GM23248 (cell line): ENCODE results near the gene FBXO27. TPM values are rescaled to one million over a fixed set of nuclear protein-coding genes. Genes with fewer than 3 reads are reported as not detected.

ENCODE experiments used
- DNase-seq: peaks from one replicate; pipeline ENCODE4 v3.0.0-alpha.2; 2015
- H2AFZ ChIP-seq: fragments of 200-600 bp; sonication (generic); 2 replicates; pipeline ENCODE4 v1.6.1; 2016; ENCODE audit warnings: antibody characterized with exemption
- H3F3A ChIP-seq: fragments of 200-600 bp; sonication (generic); 2 replicates; pipeline ENCODE4 v1.6.1; 2016; ENCODE audit warnings: mild to moderate bottlenecking, antibody characterized with exemption, mixed run types; ENCODE audit not compliant: insufficient read depth
- H3K27ac ChIP-seq: fragments of 200-600 bp; sonication (generic); 2 replicates; pipeline ENCODE4 v1.5.1; 2016; ENCODE audit warnings: mild to moderate bottlenecking
- H3K27me3 ChIP-seq: fragments of 200-600 bp; sonication (generic); replicated peaks from 2 replicates; pipeline ENCODE4 v1.6.1; 2016; ENCODE audit warnings: mild to moderate bottlenecking; ENCODE audit not compliant: insufficient read depth
- H3K36me3 ChIP-seq: fragments of 200-600 bp; sonication (generic); 2 replicates; pipeline ENCODE4 v1.6.1; 2016; ENCODE audit warnings: low read depth, mild to moderate bottlenecking
- H3K4me1 ChIP-seq: fragments of 200-600 bp; sonication (generic); 2 replicates; pipeline ENCODE4 v1.6.1; 2016; ENCODE audit warnings: mild to moderate bottlenecking; ENCODE audit not compliant: insufficient read depth
- H3K4me2 ChIP-seq: fragments of 200-600 bp; sonication (generic); one replicate; pipeline ENCODE4 v1.6.1; 2016; ENCODE audit warnings: mild to moderate bottlenecking; ENCODE audit not compliant: unreplicated experiment
- H3K4me3 ChIP-seq: fragments of 200-600 bp; sonication (generic); 2 replicates; pipeline ENCODE4 v1.5.1; 2016; ENCODE audit warnings: mild to moderate bottlenecking
- H3K79me2 ChIP-seq: fragments of 200-600 bp; sonication (generic); 2 replicates; pipeline ENCODE4 v1.6.1; 2016; ENCODE audit warnings: mild to moderate bottlenecking; ENCODE audit not compliant: insufficient read depth
- H3K9ac ChIP-seq: fragments of 200-600 bp; sonication (generic); 2 replicates; pipeline ENCODE4 v1.6.1; 2016; ENCODE audit warnings: mild to moderate bottlenecking
- H3K9me2 ChIP-seq: fragments of 200-600 bp; sonication (generic); 2 replicates; pipeline ENCODE4 v1.6.1; 2016; ENCODE audit warnings: mixed run types, mild to moderate bottlenecking, moderate library complexity; ENCODE audit not compliant: insufficient read depth
- H3K9me3 ChIP-seq: fragments of 200-600 bp; sonication (generic); one replicate; pipeline ENCODE4 v1.6.1; 2017; ENCODE audit warnings: low read depth
- H4K20me1 ChIP-seq: fragments of 200-600 bp; sonication (generic); 2 replicates; pipeline ENCODE4 v1.6.0; 2016; ENCODE audit not compliant: insufficient read depth
- EZH2 ChIP-seq: fragments of 200-600 bp; sonication (generic); IDR thresholded peaks from 2 replicates; pipeline ENCODE4 v1.6.1; 2018; ENCODE audit warnings: antibody characterized with exemption, mild to moderate bottlenecking; ENCODE audit not compliant: insufficient read depth, poor library complexity, severe bottlenecking
- EZH2phosphoT487 ChIP-seq: fragments of 200-600 bp; sonication (generic); IDR thresholded peaks from 2 replicates; pipeline ENCODE4 v1.6.1; 2018; ENCODE audit warnings: antibody characterized with exemption, moderate library complexity, mild to moderate bottlenecking, low read depth; ENCODE audit not compliant: insufficient read depth
- WGBS, 2 experiments: methylation state at CpG; one replicate each; pipeline ENCODE4 v1.1.6; 2015 to 2017; ENCODE audit warnings: low lambda C conversion rate in 2 of 2, low coverage in 1 of 2; ENCODE audit errors: missing lambda C conversion rate in 2 of 2; 5-methylcytosine and 5-hydroxymethylcytosine counted together
- in situ Hi-C: fragments of 300-500 bp; cut with MboI; formaldehyde crosslinking; loops from 2 replicates; pipeline ENCODE4 v1.15.0; 2020
- polyA plus RNA-seq: library from polyadenylated mRNA; unstranded; fragments of >200 nt; fragmentation: Nextera tagmentation; extraction: Ambion mirVana; gene quantifications from 2 replicates; pipeline ENCODE4 v1.2.1, GENCODE V29; 2016
- total RNA-seq: library from RNA; depleted of rRNA; stranded (reverse); fragments of >200 nt; shearing (Covaris generic); gene quantifications from 2 replicates; pipeline ENCODE4 v1.2.3, GENCODE V29; 2014

The FBXO27 gene
- total and polyA plus RNA-seq, 2 experiments from 2014 or later = 0.54 to 4.0 TPM

DNA sequence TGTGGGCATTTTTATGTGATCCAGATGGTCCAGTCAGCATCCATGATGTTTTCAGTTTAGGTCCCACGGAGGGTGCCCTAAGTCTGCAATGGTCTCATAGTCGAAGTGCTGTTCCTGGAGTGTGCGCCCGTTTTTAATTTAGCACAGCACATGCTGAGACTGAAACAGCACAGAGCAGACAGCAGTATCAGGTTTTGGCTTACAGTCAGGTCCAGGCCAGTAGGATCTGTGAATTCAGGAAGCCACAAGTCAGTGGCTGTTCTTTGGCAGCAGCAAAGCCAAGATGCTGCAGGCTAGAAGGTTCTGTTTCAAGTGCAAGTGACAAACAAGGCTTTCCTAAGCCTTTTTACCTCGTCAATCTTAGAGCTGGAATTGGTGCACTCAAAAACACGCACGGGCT lies 18.3 kb downstream of the FBXO27 start:
- 50 to 55% methylated on average over 7 of the region's 7 CpGs for WGBS, 2 experiments
- no peak for TF ChIP-seq EZH2
- no peak for TF ChIP-seq EZH2phosphoT487
- no peak overlapping the region for H2AFZ ChIP-seq
- H3K27me3 ChIP-seq = peaks cover 14% of the 10 kb centered on the region
- no peaks in the 10 kb centered on the region for H3F3A ChIP-seq
- no peaks in the 10 kb centered on the region for H3K9me3 ChIP-seq
- no peak overlapping the region for H3K4me2 ChIP-seq
- no peaks in the 10 kb centered on the region for H4K20me1 ChIP-seq
- H3K79me2 ChIP-seq = no peaks in the 10 kb centered on the region
- no peak overlapping the region for H3K27ac ChIP-seq
- no peak for DNase-seq
- H3K4me1 ChIP-seq = no peaks in the 10 kb centered on the region
- no peaks in the 10 kb centered on the region for H3K36me3 ChIP-seq
- H3K9me2 ChIP-seq = no peaks in the 10 kb centered on the region
- in situ Hi-C loops = no loop called here
- no peak overlapping the region for H3K9ac ChIP-seq
- H3K4me3 ChIP-seq = no peak overlapping the region

DNA sequence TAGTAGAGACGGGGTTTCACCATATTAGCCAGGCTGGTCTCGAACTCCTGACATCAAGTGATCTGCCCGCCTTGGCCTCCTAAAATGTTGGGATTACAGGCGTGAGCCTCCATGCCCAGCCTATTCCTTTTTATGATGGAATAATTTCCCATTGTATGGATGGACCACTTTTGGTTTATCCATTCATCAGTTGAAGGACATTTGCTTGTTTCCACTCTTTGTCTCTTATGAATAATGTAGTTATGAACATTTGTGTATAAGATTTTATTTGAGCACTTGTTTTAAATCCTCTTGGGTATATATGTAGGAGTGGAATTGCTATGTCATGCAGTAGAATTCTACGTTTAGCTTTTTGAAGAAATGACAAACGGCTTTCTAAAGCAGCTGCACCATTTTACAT lies 23.3 kb downstream of the FBXO27 start:
- TF ChIP-seq EZH2 = no peak
- TF ChIP-seq EZH2phosphoT487 = no peak
- no peaks in the 10 kb centered on the region for H3K36me3 ChIP-seq
- no peaks in the 10 kb centered on the region for H3K4me1 ChIP-seq
- H3K4me2 ChIP-seq = no peak overlapping the region
- in situ Hi-C loops = no loop called here
- no peaks in the 10 kb centered on the region for H3K79me2 ChIP-seq
- WGBS, 2 experiments = 57 to 70% methylated on average over 6 of the region's 6 CpGs
- H4K20me1 ChIP-seq = no peaks in the 10 kb centered on the region
- no peaks in the 10 kb centered on the region for H3K9me2 ChIP-seq
- H3K27me3 ChIP-seq = peaks cover 7% of the 10 kb centered on the region
- H3K4me3 ChIP-seq = no peak overlapping the region
- no peaks in the 10 kb centered on the region for H3F3A ChIP-seq
- no peak overlapping the region for H3K27ac ChIP-seq
- no peaks in the 10 kb centered on the region for H3K9me3 ChIP-seq
- H2AFZ ChIP-seq = no peak overlapping the region
- no peak overlapping the region for H3K9ac ChIP-seq
- DNase-seq = no peak

DNA sequence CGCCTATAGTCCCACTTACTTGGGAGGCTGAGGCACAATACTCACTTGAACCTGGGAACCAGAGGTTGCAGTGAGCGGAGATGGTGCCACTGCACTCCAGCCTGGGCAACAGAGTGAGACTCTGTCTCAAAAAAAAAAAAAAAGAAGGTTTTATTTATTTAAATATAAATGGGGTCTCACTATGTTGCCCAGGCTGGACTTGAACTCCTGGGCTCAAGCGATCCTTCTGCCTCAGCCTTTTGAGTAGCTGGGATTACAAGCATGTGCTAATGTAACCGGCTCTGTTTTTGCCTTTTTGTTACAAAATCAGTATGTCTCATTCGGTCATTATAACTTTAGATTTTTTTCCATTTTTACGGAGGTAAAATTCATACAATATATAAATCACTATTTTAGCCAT lies 24.2 kb downstream of the FBXO27 start:
- TF ChIP-seq EZH2 (no peak), EZH2phosphoT487 (no peak)
- in situ Hi-C loops = no loop called here
- no peaks in the 10 kb centered on the region for H3K9me3 ChIP-seq
- H3K4me1 ChIP-seq = no peaks in the 10 kb centered on the region
- no peaks in the 10 kb centered on the region for H3K9me2 ChIP-seq
- no peak for DNase-seq
- H3K27me3 ChIP-seq = peaks cover 7% of the 10 kb centered on the region
- H3K36me3 ChIP-seq = no peaks in the 10 kb centered on the region
- no peak overlapping the region for H2AFZ ChIP-seq
- WGBS, 2 experiments = 81 to 82% methylated on average over 6 of the region's 6 CpGs
- H3F3A ChIP-seq = no peaks in the 10 kb centered on the region
- no peaks in the 10 kb centered on the region for H3K79me2 ChIP-seq
- H3K4me2 ChIP-seq = no peak overlapping the region
- H3K27ac ChIP-seq = no peak overlapping the region
- H3K4me3 ChIP-seq = no peak overlapping the region
- no peak overlapping the region for H3K9ac ChIP-seq
- no peaks in the 10 kb centered on the region for H4K20me1 ChIP-seq

DNA sequence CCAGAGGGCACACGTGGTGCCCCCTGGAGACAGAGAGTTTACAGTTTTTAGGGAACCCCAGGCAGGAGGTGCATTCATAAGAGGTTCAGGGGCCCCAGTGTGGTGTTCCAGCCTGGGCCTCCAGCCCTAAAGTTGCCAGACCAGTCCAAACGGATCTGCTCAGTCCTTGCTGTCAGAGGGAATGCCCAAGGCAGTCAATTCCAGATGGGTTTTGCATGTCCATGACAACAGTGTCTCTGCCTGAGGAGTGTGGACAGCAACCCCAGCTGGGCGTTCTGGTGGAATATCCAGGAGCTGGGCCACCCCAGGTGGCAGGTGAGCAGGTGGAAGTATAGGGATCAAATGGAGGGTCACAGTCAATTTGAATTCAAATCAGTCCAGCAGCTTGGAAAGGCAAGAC lies 25.3 kb downstream of the FBXO27 start:
- Histone ChIP-seq H3K79me2 (no peaks in the 10 kb centered on the region), H3K27me3 (peaks cover 7% of the 10 kb centered on the region), H3K27ac (no peak overlapping the region), H3K4me1 (no peaks in the 10 kb centered on the region), H3K9ac (no peak overlapping the region), H2AFZ (no peak overlapping the region), H3K36me3 (no peaks in the 10 kb centered on the region), H3K4me3 (no peak overlapping the region), H3F3A (no peaks in the 10 kb centered on the region), H3K4me2 (no peak overlapping the region), H3K9me2 (no peaks in the 10 kb centered on the region), H3K9me3 (no peaks in the 10 kb centered on the region), H4K20me1 (no peaks in the 10 kb centered on the region)
- in situ Hi-C loops = no loop called here
- DNase-seq = no peak
- no peak for TF ChIP-seq EZH2
- no peak for TF ChIP-seq EZH2phosphoT487
- 49 to 50% methylated on average over 3 of the region's 3 CpGs for WGBS, 2 experiments

DNA sequence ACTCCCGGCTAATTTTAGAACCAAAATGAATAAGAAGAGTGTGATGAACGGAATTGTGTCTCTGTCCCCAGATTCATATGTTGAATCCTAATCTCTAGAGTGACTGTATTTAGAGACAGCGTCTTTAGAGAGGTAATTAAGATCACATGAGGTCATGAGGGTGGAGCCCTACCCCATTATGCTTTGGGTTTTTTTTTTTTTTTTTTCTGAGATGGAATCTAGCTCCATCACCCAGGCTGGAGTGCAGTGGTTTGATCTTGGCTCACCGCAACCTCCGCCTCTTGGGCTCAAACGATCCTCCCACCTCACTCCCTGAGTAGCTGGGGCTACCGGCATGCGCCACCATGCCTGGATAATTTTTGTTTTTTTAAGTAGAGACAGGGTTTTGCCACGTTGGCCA lies 27.9 kb downstream of the FBXO27 start:
- no peak for DNase-seq
- Histone ChIP-seq H2AFZ (no peak overlapping the region), H3K9ac (no peak overlapping the region), H3F3A (no peaks in the 10 kb centered on the region), H3K4me3 (no peak overlapping the region), H4K20me1 (no peaks in the 10 kb centered on the region), H3K4me1 (no peaks in the 10 kb centered on the region), H3K9me3 (no peaks in the 10 kb centered on the region), H3K36me3 (no peaks in the 10 kb centered on the region), H3K4me2 (no peak overlapping the region), H3K9me2 (no peaks in the 10 kb centered on the region), H3K27ac (no peak overlapping the region), H3K27me3 (no peaks in the 10 kb centered on the region; the same call in 1 of the 2 replicates), H3K79me2 (no peaks in the 10 kb centered on the region)
- in situ Hi-C loops = no loop called here
- WGBS, 2 experiments = 70 to 73% methylated on average over 9 of the region's 9 CpGs
- TF ChIP-seq EZH2phosphoT487 (no peak), EZH2 (no peak)
